Jurkat, Clone E6-1 (cell line): ENCODE results near the gene RENBP.

Experiments used
- DNase-seq: peaks from one replicate; pipeline ENCODE4 v3.0.0-alpha.2; 2011; ENCODE audit warnings: low read depth, low spot score
- H3K4me3 ChIP-seq: 2 replicates; pipeline ENCODE4 v1.5.1; 2011; ENCODE audit warnings: mild to moderate bottlenecking, low read length, control low read depth, moderate library complexity

The RENBP gene

DNA sequence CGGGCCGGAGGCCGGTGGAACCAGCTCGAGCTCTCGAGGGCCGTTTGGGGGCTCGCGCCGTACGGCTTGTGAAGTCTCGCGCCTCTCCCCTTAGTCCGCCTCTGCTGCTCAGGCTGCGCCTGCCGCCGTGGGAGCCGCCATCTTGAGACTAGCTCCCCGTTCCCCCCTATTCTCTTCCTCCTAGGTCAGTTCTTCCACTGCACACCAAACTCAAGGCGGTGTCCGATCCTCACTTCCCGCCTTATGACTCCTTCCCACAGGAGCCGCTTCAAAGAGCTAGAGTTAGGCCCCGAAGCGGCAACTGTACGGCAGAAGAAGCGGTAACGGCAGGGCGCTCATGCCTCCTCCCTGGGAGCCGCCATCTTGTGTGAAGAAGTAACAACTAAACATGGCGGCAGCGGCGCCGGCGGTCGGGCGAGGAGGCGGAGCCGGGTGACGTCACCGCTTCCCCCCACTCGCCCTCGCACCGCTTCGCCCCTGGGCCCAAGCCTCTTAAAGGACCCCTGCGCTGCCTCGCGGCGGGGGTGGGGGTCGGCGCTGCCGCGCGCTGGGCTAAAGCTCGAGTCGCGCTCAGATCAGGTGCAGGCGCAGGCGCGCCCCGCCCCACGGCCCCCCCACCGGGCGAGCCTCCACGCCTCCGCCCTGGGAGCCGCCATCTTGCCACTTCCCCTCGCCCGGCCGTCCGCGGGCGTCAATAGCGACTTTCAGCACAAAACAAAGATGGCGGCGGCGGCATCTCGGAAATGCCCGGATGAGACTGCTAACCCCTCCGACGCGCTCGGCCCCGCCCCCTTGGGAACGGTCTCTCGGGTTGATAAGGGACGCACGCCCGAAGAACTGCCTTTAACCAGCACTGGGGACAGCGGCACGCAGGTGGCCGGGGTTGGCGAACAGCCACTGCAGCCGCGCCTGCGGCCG is 27.3 kb upstream of the RENBP start, which contains the start of gene HCFC1:
HCFC1 (minus strand) TSS at position 369 of the 918 bp plus-strand sequence. CDS start 978 bp downstream, outside the sequence.
- peak within 1 kb of the TSS; percentile 81 for H3K4me3 ChIP-seq
- DNase-seq, result peak; percentile 83

DNA sequence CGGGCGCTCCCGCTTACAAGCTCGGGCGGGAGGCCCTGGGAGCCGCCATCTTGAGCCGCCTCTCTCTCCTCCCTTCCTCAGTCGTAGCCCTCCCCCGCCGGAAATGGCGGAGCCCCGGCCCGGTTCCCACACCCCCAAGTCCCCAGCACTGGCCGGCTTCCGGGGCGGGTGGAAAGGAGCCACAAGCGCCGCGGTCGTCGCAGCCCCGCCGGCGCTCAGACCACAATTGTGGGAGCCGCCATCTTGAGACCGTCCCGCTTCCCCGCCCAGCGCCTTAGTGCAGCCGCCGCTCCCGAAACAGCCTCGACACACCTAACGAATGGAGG is 26.6 kb upstream of the RENBP start:
- DNase-seq, result peak; percentile 80

DNA sequence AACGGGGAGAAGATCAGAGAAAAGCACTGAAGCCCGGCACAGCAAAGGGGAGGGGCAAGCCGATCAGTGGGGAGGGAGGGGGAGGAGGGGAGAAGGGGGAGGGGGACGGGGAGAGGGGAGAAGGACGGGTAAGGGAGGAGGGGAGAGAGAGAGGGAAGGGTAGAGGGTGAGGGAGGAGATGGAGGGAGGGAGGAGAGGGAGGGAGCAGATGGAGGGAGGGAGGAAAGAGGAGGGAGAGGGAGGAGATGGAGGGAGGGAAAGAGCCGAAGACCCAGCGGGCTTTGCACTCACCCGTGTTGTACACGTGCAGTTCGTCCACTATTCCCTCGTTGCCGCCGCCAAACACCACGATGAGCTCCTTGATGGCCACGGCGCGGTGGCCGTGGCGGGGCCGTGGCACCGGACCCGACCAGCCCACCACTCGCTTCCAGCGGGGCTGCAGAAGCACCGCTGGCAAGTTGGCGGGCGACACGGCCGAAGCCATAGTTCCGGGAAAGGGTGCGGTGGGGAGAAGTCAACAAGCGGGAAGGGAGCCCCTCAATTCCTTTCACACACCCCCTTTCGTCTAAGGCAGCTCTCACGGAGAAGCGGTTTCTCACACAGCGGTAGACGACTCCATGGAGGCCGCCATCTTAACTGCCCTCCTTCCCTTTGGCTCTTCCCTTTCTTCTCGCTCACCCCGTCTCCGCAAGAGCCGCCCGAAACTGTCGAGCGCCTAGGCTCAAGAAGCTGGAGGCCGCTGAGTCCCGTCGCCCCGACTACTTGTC is 26.1 kb upstream of the RENBP start:
- peak overlapping the region; percentile 81 for H3K4me3 ChIP-seq
- DNase-seq, result peak; percentile 80

More for the DNA sequence above, 26.6 kb upstream of the RENBP start:
- peak overlapping the region; percentile 81 for H3K4me3 ChIP-seq

DNA sequence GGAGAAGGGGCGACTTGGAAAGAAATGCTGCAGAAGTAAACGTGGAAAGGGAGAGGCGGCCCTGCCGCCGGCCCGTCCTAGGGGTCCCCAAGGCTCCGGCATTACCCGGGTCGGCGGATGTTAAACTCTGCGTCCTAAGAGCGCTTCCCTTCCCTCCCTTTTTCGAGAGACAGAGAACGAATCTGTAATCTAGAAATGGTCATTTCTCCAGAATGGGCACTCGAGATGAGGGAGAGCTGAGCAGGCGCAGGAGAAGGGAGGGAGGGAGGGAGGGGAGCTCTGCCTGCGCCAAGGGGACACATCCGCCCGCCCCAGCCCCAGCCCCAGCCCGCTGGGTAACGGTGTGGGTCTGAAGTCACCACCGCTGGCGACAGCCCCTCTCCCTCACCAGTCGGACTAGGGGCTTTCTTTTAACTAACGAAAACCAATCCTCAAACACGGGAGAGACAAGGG is 25.5 kb upstream of the RENBP start:
- DNase-seq, result no peak

DNA sequence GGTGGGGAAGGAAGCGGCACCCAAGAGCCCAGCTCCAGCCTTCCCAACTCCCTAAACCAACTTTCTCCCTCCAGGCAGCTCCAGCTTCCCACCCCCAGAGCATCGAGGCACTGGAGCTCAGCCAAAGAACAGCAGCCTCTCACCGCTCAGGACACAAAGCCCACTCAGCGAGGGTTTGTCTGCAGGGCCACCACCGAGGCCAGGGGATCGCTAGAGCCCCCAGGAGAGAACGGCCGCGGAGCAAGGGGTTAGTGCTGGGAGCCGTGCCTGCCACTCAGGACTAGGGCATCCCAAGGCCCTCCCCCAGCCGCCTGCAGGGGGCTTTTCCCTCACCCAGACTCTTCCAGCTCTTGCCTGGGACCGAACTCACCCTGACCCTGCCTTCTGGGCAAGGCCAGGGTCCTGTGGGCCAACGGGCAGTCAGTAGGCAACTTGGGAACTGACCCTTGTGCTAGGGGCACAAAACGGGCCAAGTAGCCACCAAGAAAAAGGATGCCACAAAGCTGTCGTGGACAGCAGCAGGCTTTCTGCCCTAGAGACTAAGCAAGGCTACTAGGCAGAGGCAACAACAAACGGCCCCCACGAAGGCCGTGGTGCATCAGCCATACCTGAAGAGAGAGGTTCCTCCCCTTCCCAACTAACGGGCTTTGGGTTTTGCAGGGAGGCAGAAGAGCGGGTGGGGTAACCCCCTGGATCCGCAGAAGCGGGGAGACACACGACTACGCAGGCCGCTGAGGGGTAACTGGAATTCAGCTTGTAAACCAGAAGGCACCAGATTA is 24.9 kb upstream of the RENBP start:
- DNase-seq, result no peak
- peak overlapping the region; percentile 81 for H3K4me3 ChIP-seq

More for the DNA sequence above, 25.5 kb upstream of the RENBP start:
- peak overlapping the region; percentile 81 for H3K4me3 ChIP-seq

DNA sequence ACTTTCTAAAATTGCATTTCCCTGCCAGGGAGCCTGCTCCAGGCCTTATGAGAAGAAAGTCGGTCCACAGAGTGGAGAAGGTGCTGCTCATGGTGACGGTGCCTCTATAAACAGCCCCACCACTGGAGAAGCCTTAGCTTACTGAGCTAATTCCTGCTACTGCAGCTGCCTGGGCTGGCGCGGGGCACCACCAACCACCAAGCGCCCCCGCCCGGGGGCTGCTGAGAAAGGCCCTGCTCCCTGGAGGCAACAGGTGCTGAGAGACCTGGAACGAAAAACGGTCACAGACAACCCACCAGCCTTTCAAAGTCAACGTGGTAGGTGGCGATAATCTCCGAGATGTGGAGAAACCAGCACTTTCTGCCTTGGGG is 24.3 kb upstream of the RENBP start:
- H3K4me3 ChIP-seq, result peak overlapping the region; percentile 81
- peak; percentile 77 for DNase-seq

DNA sequence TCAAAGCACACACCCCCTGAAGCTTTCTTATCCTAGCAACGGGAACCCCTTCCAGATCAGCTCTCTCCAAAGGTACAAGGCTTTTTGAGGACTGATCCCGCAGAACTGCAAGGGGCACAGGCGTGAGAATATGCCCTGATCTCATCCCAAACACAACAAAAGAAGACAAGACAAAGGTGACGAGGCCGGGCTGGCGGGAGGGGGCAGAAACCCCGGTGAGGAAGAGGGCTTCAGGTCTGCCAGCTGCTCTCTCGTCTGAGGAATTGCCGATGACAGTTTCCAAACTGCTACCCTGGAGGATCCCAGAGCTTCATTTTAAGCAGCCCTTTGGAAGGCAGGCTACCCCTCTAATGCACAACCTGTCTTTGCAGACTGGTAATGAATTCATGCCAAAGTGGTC is 23.8 kb upstream of the RENBP start:
- peak overlapping the region; percentile 81 for H3K4me3 ChIP-seq
- no peak for DNase-seq

DNA sequence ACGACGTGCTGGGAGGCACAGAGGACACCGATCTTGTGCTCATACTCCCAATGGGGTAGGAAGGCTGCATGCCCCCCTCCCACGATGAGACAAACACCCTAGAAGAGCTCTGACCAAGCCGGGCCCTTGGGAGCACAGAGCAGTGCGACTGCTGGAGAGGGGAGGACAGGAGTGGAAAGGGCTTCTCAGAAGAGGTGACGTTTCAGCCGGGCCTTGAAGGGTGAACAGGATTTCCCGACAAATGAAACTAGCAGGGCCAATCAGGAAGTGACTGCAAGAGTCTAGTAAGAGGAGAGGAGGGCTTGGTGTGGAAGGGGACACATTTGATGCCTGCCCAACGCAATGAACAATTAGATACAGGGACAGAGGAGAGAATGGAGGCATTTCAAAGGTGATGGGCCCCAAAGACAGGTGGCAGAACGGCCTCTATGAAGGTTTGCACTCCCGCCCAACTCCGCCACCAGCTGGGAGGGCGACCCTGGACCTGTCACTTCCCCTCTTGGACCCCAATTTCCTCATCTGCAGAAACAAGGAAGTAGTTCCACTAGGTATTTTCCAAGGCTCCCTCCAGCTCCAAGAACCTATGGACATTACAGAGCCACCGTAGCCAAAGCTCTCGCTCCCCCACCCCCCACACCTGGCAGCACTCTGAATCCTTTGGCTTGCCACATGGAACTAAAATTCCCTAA is 23.2 kb upstream of the RENBP start:
- DNase-seq, result no peak
- H3K4me3 ChIP-seq, result peak overlapping the region; percentile 81

DNA sequence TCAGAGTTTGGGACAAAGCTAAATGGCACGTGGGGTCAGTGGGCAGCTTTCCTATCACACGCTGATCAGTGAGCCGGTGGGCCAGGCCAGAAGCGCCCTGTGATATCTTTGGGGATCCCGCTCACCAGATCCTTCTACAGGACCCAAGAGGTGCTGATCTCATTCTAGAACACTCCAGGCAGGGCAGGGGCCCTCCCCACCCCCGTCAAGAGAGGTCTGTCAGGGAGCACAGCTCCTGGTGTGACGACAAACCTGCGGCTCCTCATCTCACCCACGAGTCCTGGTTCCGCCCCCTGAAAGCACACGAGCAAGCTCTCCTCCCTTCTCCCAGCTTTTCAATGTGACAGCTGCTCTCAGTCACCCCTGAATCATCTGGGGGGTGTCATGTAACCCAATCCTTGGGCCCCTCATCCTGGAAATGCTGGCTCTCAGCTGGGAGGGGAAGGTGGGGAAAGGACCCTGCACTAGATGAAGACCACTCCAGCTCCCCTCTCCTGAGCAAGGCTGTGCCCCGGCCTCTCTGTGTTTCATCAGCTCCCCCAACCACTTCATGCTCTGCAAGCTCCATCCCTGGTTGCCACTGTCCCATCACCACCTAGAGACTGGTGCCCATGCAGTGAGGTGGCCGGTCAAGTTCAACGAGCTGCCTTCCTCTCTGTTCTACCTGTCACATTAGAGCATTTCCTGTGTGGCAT is 22.5 kb upstream of the RENBP start:
- peak overlapping the region; percentile 81 for H3K4me3 ChIP-seq
- no peak for DNase-seq

DNA sequence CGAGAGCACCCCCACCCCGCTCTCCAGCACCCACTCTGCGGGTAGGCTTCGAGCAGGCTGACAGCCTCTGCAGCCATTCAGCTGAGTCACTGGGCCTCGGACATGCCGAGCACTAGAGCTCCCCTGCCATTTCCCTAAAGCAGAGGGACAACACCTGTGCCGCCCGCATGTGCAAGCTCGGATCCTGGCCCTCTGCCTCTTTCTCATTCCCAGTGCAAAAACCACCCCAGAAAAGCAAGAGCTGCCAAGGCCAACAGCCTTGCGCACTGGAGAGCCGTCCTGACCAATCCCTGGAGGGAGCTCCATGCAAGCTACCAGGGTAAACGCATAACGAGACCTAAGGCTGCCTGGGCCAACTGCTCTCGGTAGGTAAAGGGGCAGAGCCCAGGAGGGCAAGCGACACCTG is 21.8 kb upstream of the RENBP start:
- no peak overlapping the region for H3K4me3 ChIP-seq
- no peak for DNase-seq

DNA sequence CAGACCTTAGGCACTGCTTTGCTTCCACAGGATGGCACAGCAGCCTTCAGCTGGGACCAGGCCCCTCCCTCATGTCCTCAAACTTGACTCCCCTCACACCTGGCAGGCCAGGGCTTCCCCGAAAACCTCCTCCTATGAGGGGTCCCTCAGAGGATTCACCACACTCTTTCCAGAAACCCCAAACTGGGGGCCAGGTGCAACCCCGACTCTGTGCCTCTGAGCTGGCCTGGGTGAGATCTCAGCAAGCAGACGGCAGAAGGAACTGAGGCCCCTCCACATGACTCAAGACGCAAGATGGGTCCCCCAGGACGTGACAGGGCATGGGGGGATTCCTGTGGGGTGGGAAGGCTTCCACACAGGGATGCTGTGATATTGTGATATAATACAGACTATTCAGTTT is 21.0 kb upstream of the RENBP start:
- no peak for DNase-seq
- no peak overlapping the region for H3K4me3 ChIP-seq

DNA sequence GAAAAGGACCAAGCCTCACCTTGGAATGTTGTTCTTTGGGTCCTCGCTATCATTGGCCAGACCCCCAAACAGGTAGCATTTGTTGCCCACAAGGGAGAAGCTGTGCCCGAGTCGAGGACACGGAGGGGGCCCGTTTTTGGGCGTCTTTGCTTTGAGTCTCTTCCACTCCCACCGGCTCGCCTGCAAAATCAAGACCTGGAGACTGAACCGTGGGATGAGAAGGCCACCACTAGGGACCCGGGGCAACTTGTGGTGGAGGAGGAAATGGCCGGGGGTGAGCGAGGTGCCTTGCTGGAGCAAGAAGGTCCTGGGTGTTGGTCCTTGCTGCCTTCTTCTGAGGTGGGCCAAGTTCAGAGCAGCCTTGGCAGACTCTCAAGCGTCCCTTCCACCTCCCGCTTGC is 19.7 kb upstream of the RENBP start:
- no peak overlapping the region for H3K4me3 ChIP-seq
- DNase-seq, result no peak

DNA sequence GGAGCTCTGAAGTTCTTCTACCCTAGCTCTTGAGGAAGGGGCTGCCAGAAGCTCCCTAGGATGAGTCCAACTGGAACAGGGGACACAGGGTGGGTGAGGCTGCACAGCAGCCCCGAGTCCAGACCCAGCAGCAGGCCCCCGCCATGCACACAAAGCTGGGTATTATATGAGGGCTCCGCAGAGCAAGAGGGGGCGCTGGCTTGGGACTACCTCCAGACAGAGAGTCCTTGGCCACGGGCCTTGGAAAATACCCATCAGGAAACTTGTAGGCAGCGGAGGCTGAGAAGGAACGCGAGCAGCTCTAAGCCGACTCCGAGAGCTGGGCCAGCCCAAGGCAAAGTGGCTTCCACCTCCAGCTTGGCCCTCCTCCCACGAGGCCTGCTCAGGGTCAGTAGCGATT is 19.1 kb upstream of the RENBP start:
- no peak overlapping the region for H3K4me3 ChIP-seq
- DNase-seq, result no peak

DNA sequence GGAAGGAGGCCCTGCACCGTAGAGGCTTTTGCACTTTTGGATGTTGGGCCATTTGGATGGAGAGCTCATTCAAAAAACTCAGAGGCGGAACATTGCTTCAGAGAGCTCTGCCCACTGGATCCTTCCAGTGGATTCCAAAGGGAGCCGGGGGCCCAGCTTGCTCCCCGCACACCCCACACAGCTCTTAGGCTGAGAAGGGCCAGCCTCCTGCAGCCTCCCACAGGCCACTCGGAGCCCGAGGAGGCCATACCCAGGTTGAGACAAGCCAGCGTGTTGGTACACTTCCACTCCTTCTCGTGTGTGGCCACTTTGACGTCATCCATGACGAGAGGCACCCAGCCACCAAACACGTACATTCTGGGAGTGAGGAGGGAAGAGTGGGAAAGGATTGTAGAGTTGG is 16.8 kb upstream of the RENBP start:
- no peak for DNase-seq
- no peak overlapping the region for H3K4me3 ChIP-seq

DNA sequence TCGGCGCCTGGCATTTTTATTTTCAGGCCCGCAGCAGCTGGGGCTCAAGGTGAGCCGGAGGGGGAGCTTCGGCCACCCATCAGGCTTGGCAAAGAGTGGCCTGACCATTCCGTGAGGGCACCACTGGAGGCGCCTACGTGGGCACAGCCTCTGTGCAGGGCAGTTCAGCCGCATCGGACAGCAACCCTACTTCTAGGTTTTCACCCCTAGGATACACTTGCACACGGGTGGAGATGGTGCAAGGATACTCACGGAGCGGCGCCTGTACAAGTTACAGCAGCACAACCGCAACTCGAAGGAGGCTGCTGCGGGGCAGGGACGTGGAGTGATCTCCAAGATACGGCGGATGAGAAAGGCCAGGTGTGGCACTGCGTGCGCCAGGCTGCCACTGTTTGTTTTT is 16.3 kb upstream of the RENBP start:
- no peak overlapping the region for H3K4me3 ChIP-seq
- DNase-seq, result no peak

DNA sequence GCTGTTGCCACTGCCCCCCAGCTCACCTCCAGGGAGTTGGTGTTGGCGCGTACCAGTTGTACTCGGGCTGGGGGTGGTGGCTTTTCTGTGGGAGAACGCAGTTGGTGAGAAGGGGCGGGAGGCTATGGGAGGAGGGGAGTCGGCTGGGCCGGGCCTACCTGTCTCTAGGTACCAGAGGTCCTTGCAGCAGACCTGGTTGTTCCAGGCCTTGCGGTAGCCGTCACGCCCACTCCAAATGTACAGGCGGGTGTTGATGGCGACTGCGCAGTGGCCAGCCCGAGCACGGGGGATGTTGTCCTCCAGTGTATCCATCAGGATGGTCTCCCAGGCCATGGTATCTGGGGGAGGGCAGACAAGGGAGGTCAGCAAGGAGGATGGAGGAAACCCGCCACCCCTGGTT is 15.6 kb upstream of the RENBP start:
- no peak for DNase-seq
- no peak overlapping the region for H3K4me3 ChIP-seq

DNA sequence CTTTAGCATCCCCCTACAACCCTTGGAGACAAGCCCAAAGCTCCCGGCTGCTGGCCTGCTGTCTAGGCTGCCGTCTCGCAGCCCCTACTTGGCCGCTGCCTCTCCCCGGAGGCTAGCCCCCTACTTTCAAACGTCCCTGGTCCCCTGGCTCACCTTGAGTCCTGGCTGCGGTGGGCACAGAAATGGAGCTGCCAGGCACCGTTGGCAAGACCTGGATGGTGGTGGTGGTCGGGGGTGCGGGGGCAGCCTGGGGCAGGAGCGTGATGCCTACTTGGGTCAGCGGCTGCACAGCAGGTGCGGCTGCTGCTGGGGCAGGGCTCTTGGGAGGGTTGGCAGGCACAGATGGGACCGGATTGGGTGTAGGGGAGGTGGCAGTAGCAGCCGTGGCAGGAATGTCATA is 15.2 kb upstream of the RENBP start:
- DNase-seq, result no peak
- H3K4me3 ChIP-seq, result no peak overlapping the region

DNA sequence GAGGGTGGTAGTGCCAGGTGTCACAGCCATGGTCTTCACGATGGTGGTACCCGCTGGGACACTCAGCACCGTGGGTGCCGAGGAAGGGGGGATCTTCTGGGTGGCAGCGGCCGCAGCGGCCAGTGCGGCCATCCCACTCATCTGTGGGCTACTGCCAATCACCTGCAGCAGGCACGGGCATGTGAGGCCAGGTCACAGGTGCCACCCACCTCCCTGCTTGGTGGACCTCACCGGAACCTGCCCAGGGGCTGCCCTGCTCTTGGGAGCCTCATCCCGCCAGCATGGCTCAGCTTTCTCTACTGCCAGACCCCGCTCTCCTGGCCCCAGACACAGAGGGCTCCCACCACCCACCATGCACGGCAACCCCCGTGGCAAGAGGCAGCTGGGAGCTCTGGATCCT is 14.2 kb upstream of the RENBP start:
- H3K4me3 ChIP-seq, result no peak overlapping the region
- no peak for DNase-seq
